Measurements from ENCODE around the gene PLP1.

Gene PLP1

DNA sequence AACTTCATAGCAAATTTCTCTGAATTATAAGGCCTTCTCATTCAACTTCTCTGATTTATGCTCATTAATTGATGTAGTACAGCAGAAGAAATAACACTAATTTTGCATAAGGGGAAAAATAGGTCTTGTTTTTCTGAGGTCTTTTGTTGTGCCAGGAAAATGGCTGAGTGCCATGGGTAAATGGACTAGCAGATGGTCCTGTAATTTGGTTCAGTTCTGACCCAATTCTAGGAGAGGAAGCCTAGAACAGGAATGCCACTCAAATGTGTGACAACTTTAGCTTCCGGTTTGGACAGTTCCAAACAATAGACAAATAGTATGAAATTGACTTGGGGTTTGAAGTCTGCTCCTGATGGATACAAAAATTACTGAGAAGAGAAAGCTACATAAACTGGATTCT, 49.2 kb downstream of the PLP1 start:
- no peak overlapping the region for H3K4me3 ChIP-seq
- H3K9me3 ChIP-seq (ENCODE audit: low read depth, low read length) = no peaks in the 10 kb centered on the region
- H3K9ac ChIP-seq (ENCODE audit: insufficient read length) = no peak overlapping the region
- no peak for DNase-seq (ENCODE audit: low read depth, low spot score)
- no peak overlapping the region for H3K27ac ChIP-seq
- TF ChIP-seq FOXP2 (optimal IDR thresholded peaks at IDR 0.05; ENCODE audit: control extremely low read depth, extremely low read length, insufficient read depth) = no peak
- TF ChIP-seq EZH2 (IDR thresholded peaks at IDR 0.05) = no peak
- TF ChIP-seq POLR2AphosphoS5 (IDR thresholded peaks at IDR 0.05; ENCODE audit: borderline replicate concordance, low read depth, low read length) = no peak
- no peaks in the 10 kb centered on the region for H3K36me3 ChIP-seq (ENCODE audit: insufficient read depth, low read length)

DNA sequence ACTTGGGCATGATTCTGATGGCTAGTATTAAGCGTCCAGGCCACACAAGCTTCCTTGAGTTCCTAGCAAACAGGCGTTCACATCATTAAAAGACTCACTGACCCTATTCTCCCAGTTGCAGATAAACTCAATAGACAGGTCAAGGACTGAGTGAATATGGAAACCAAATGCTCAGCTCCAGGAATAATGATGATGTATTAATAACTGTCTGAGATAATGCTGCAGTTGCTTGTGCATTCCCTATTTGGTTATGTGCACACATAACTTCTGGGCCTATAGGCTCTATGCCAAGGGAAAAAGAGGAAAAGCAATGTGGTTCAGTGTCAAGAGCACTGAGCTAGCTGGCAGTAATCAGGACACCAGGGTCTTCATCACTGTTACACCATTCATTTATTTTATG, 51.9 kb downstream of the PLP1 start:
- no peak for DNase-seq (ENCODE audit: low read depth, low spot score)
- Histone ChIP-seq H3K27ac (no peak overlapping the region), H3K4me3 (no peak overlapping the region), H3K9ac (ENCODE audit: insufficient read length) (no peak overlapping the region), H3K36me3 (ENCODE audit: insufficient read depth, low read length) (no peaks in the 10 kb centered on the region), H3K9me3 (ENCODE audit: low read depth, low read length) (no peaks in the 10 kb centered on the region)
- no peak for TF ChIP-seq POLR2AphosphoS5 (IDR thresholded peaks at IDR 0.05; ENCODE audit: borderline replicate concordance, low read depth, low read length)
- TF ChIP-seq EZH2 (IDR thresholded peaks at IDR 0.05) = no peak
- no peak for TF ChIP-seq FOXP2 (optimal IDR thresholded peaks at IDR 0.05; ENCODE audit: control extremely low read depth, extremely low read length, insufficient read depth)

DNA sequence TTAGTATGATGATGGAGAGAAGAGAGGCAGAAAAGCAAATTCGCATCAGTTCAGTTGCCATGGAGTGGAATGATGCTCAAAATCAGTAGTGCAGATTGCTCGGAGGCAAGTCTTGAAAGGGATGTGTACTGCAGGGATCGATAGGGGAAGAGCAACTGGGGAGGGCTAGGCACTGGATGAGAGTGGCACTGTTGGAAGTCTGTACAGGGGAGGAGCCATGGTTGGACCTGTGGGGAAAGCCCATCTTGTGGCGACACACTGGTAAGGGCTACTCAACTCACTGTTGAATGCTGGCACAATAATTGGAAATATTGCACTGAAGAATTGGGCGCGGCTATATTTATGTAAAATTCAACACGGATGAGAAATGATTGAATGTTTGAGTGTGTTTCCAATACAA, 54.2 kb downstream of the PLP1 start:
- H3K9ac ChIP-seq (ENCODE audit: insufficient read length) = no peak overlapping the region
- DNase-seq (ENCODE audit: low read depth, low spot score) = no peak
- no peaks in the 10 kb centered on the region for H3K9me3 ChIP-seq (ENCODE audit: low read depth, low read length)
- no peak overlapping the region for H3K4me3 ChIP-seq
- no peak overlapping the region for H3K27ac ChIP-seq
- no peaks in the 10 kb centered on the region for H3K36me3 ChIP-seq (ENCODE audit: insufficient read depth, low read length)
- no peak for TF ChIP-seq FOXP2 (optimal IDR thresholded peaks at IDR 0.05; ENCODE audit: control extremely low read depth, extremely low read length, insufficient read depth)

DNA sequence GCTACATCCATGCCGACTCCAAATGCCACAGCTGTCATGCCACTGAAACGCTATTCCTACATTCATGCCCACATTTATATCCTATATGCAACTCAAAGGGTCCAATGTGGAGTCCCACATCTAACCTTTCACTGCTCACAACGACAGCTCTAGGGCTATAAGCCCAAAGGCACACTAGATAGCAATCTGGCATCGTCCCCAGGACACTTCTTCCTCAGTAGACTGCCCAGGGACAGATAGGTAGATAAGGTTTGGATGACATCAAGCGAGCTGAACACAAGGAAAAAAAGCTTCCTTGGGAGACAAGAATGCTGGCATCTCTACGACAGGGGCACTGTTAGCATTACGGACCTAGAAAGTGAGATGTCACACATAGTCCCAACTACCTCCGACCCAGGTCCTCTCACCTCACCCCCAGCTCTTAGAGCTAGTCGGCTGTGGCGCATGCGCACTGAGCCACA, 54.7 kb downstream of the PLP1 start:
- H3K9me3 ChIP-seq (ENCODE audit: low read depth, low read length) = no peaks in the 10 kb centered on the region
- H3K36me3 ChIP-seq (ENCODE audit: insufficient read depth, low read length) = no peaks in the 10 kb centered on the region
- no peak for DNase-seq (ENCODE audit: low read depth, low spot score)
- H3K4me3 ChIP-seq = peak overlapping the region; percentile 72
- H3K9ac ChIP-seq (ENCODE audit: insufficient read length) = no peak overlapping the region
- TF ChIP-seq EZH2 (IDR thresholded peaks at IDR 0.05) (no peak), POLR2AphosphoS5 (IDR thresholded peaks at IDR 0.05; ENCODE audit: borderline replicate concordance, low read depth, low read length) (no peak), FOXP2 (optimal IDR thresholded peaks at IDR 0.05; ENCODE audit: control extremely low read depth, extremely low read length, insufficient read depth) (no peak)
- no peak overlapping the region for H3K27ac ChIP-seq

DNA sequence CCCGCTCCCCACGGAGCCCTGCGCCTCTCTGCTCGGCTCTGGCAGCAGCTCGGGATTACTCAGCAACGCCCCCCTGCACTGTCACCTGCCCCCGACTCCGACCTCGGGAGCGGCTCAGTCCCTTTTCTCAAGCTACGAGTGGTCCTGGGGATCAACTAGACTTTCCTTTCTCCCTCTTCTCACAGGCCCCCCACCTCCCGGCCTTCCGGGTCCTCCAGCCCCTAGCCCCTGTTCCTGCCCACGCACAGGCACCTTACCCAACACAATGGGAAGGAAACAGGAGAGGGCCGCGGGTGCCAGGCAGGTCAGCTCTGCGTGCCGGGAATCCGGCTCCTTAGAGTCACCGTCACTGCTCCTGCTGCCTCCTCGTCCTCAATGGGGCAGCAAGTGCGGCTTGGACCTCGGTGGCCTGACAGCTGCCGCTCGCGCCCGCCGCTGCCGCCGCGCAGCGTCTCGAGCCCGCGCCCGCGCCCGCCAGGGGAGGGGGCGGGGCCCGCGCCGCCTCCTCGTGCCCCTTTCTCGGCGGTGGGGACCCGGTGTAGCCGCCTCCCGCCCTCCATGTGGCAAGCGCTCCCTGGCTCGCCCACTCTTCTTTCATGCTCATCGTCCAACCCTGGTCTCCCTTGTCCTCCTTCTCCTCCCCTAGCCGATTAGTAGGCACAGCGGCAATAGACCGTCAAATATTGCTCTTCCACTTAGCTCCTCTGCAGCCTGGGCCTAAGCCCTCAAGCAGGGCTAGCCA, 55.3 kb downstream of the PLP1 start, which contains the start of gene RAB9B:
Gene RAB9B, minus strand, starts transcription at position 455 of the 742 bp plus-strand sequence. CDS start 6,473 bp downstream, outside the sequence.
- Histone ChIP-seq H3K27ac (no peak within 1 kb of the TSS), H3K36me3 (ENCODE audit: insufficient read depth, low read length) (no peaks in the 10 kb centered on the region), H3K9ac (ENCODE audit: insufficient read length) (no peak within 1 kb of the TSS), H3K9me3 (ENCODE audit: low read depth, low read length) (no peaks in the 10 kb centered on the region), H3K4me3 (peak within 1 kb of the TSS; percentile 72)
- DNase-seq (ENCODE audit: low read depth, low spot score) = no peak
- TF ChIP-seq POLR2AphosphoS5 (IDR thresholded peaks at IDR 0.05; ENCODE audit: borderline replicate concordance, low read depth, low read length) (no peak), FOXP2 (optimal IDR thresholded peaks at IDR 0.05; ENCODE audit: control extremely low read depth, extremely low read length, insufficient read depth) (no peak), EZH2 (IDR thresholded peaks at IDR 0.05) (no peak)

- H3K9me3 ChIP-seq (ENCODE audit: low read depth, low read length) = no peaks in the 10 kb centered on the region
- no peak overlapping the region for H3K27ac ChIP-seq
- no peak for TF ChIP-seq FOXP2 (optimal IDR thresholded peaks at IDR 0.05; ENCODE audit: control extremely low read depth, extremely low read length, insufficient read depth)
- DNase-seq (ENCODE audit: low read depth, low spot score) = no peak
- H3K4me3 ChIP-seq = no peak overlapping the region
- H3K36me3 ChIP-seq (ENCODE audit: insufficient read depth, low read length) = no peaks in the 10 kb centered on the region
- no peak overlapping the region for H3K9ac ChIP-seq (ENCODE audit: insufficient read length)
Observed at GRCh38 chrX:103839404-103839803, 62.8 kb downstream of the PLP1 start.

Measured in SK-N-MC (cell line).